Activated B cell treated with CpG ODN at 0.5 μM for 24 hours (primary cell): ENCODE results near the gene USP7. TPM values are rescaled to one million over a fixed set of nuclear protein-coding genes. Genes with fewer than 3 reads are reported as not detected.

Experiments
- ATAC-seq: fragments of 200-7000 bp; cut with Tn5 transposase; one replicate; pipeline ENCODE4 v1.10.0; 2021; ENCODE audit warnings: low read depth, mild to moderate bottlenecking, moderate library complexity
- CTCF ChIA-PET: fragments of 350-600 bp; sonication (Branson Sonifier 250); formaldehyde crosslinking; loops from one replicate; lab custom pipeline; 2021; ENCODE audit warnings: antibody characterized with exemption; lab: Charles Lee
- POLR2A ChIA-PET: fragments of 350-600 bp; sonication (Branson Sonifier 250); formaldehyde crosslinking; loops from one replicate; lab custom pipeline; 2021; ENCODE audit warnings: antibody characterized with exemption; lab: Charles Lee
- DNase-seq: peaks from one replicate; pipeline ENCODE4 v3.0.0; 2022
- H3K27ac Mint-ChIP-seq: one replicate; pipeline ENCODE4 v1.8.0; 2020; ENCODE audit warnings: mixed read lengths
- H3K27me3 Mint-ChIP-seq: one replicate; pipeline ENCODE4 v1.8.0; 2021; ENCODE audit warnings: mixed read lengths
- H3K36me3 Mint-ChIP-seq: one replicate; pipeline ENCODE4 v1.8.0; 2021; ENCODE audit warnings: low read depth, mixed read lengths
- H3K4me1 Mint-ChIP-seq: one replicate; pipeline ENCODE4 v1.8.0; 2021; ENCODE audit warnings: mixed read lengths
- H3K4me3 Mint-ChIP-seq: one replicate; pipeline ENCODE4 v1.8.0; 2020; ENCODE audit warnings: mild to moderate bottlenecking, mixed read lengths
- H3K9me3 Mint-ChIP-seq: one replicate; pipeline ENCODE4 v1.8.0; 2020; ENCODE audit warnings: mixed read lengths
- CTCF ChIP-seq: fragments of 200-600 bp; IDR thresholded peaks from one replicate; pipeline ENCODE4 v1.8.0; 2022; ENCODE audit warnings: antibody characterized with exemption, mild to moderate bottlenecking
- intact Hi-C: fragments of 100-400 bp; cut with micrococcal nuclease; formaldehyde crosslinking; loops from one replicate; pipeline ENCODE4 v1.15.1; 2024
- total RNA-seq: library from RNA; stranded (reverse); gene quantifications from 2 replicates; pipeline ENCODE4 v1.2.3, GENCODE V29; 2022

USP7 gene
- total RNA-seq, 1 donor from 2014 or later, result 193 TPM

- H3K27me3 Mint-ChIP-seq, result no peaks in the 10 kb centered on the region
- POLR2A ChIA-PET, result no interaction called here
Observed at GRCh38 chr16:8923199-8923598, 40.5 kb downstream of the USP7 start.

GRCh38 chr16:8921347-8921984, 42.2 kb downstream of the USP7 start:
- intact Hi-C loops, result no loop called here

More at GRCh38 chr16:8923199-8923598, 40.5 kb downstream of the USP7 start:
- peaks cover 89% of the 10 kb centered on the region for H3K36me3 Mint-ChIP-seq
- intact Hi-C loops, result no loop called here
- ATAC-seq (no peak), DNase-seq (no peak)
- CTCF ChIA-PET, result interaction anchor here (0.7 kb wide), 1 partner anchor 179 kb away, joined by 3 read pairs; no protein-coding TSS in a partner anchor
- no peak for TF ChIP-seq CTCF
- no peak overlapping the region for H3K27ac Mint-ChIP-seq
- no peak overlapping the region for H3K4me3 Mint-ChIP-seq
- no peaks in the 10 kb centered on the region for H3K9me3 Mint-ChIP-seq
- H3K4me1 Mint-ChIP-seq, result peaks cover 14% of the 10 kb centered on the region

GRCh38 chr16:8920645-8921346, 42.9 kb downstream of the USP7 start:
- intact Hi-C loops, result no loop called here
- no peak for ATAC-seq
- CTCF ChIA-PET, result no interaction called here

More at GRCh38 chr16:8921347-8921984, 42.2 kb downstream of the USP7 start:
- no peak overlapping the region for H3K27ac Mint-ChIP-seq
- POLR2A ChIA-PET, result no interaction called here
- no peak overlapping the region for H3K4me3 Mint-ChIP-seq
- H3K27me3 Mint-ChIP-seq, result no peaks in the 10 kb centered on the region
- TF ChIP-seq CTCF, result no peak
- ATAC-seq, result no peak
- H3K9me3 Mint-ChIP-seq, result no peaks in the 10 kb centered on the region
- no peak for DNase-seq
- peaks cover 18% of the 10 kb centered on the region for H3K4me1 Mint-ChIP-seq
- CTCF ChIA-PET, result no interaction called here
- peaks cover 92% of the 10 kb centered on the region for H3K36me3 Mint-ChIP-seq

GRCh38 chr16:8919934-8920462, 43.7 kb downstream of the USP7 start:
- Mint-ChIP-seq H3K36me3 (peaks cover 94% of the 10 kb centered on the region), H3K27ac (no peak overlapping the region), H3K4me3 (no peak overlapping the region), H3K27me3 (no peaks in the 10 kb centered on the region), H3K9me3 (no peaks in the 10 kb centered on the region), H3K4me1 (peaks cover 23% of the 10 kb centered on the region)
- DNase-seq (no peak), ATAC-seq (no peak)
- intact Hi-C loops, result no loop called here
- ChIA-PET POLR2A (interaction anchor here (1.2 kb wide), 1 partner anchor 8 kb away, joined by 3 read pairs; no protein-coding TSS in a partner anchor), CTCF (interaction anchor here (0.7 kb wide), 1 partner anchor 1817 kb away, joined by 3 read pairs; no protein-coding TSS in a partner anchor)
- no peak for TF ChIP-seq CTCF

More at GRCh38 chr16:8920645-8921346, 42.9 kb downstream of the USP7 start:
- H3K9me3 Mint-ChIP-seq, result no peaks in the 10 kb centered on the region
- H3K4me1 Mint-ChIP-seq, result peaks cover 24% of the 10 kb centered on the region
- H3K36me3 Mint-ChIP-seq, result peaks cover 95% of the 10 kb centered on the region
- POLR2A ChIA-PET, result no interaction called here
- H3K27ac Mint-ChIP-seq, result no peak overlapping the region
- H3K27me3 Mint-ChIP-seq, result no peaks in the 10 kb centered on the region
- H3K4me3 Mint-ChIP-seq, result no peak overlapping the region
- TF ChIP-seq CTCF, result no peak
- no peak for DNase-seq
